ENCODE results near the gene BORCS8.
"Not testable (repeated sequence)": the region's sequence is repeated elsewhere in the genome, so short reads cannot be mapped to it uniquely, and the experiment has no call there.

BORCS8 gene

DNA sequence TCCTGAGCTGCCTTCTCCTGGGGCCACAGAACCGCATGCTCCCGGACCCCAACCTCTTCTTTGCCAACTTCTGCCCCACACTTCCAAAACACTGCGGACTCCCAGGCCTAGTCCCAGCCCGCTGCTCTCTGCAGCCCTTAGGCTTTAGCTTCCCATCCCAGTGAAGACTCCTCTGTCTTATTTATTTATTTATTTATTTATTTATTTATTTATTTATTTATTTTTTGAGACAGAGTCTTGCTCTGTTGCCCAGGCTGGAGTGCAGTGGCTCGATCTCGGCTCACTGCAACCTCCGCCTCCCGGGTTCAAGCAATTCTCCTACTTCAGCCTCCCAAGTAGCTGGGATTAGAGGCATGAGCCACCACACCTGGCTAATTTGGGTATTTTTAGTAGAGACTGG lies 43.4 kb downstream of the BORCS8 start:
- DNase-seq (ENCODE audit: low spot score), result not testable (repeated sequence)

DNA sequence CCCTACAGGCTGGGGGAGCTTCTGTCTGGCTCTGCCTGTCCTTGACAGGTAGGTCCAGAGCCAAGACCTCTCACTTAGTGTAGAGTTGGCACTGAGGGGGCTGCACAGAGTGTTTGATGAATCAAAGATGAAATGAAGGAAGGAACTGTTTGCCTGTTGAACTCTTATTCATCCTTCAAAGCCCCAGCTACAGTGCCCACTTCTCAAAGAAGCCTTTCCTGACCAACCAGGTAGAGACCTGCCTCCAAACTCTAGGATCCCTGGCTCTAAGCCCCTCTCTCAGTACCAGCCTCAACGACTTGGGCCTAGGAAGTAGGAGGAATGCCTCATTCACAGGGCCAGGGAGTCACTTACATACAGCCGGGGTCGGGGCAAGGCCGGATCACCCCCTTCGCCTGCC lies 44.6 kb downstream of the BORCS8 start:
- DNase-seq (ENCODE audit: low spot score), result no peak

DNA sequence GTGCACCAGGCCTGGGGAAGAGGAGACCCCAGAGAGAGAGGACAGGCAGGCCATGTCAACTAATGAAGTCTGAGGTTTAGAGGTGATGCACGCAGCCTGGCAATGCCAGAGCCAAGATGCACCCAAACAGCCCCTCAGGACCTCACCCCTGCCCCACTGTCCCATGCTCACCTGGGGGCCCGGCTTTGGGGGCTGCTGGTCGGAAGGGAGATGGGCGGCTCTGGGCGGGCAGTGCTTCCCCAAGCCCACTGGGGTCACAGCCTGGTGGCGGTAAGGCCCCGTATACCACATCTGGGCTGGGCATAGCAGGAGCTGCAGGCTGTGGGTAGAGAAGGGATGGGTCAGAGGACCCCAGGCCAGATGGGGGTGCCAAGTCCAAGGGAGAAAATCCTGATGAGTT lies 45.1 kb downstream of the BORCS8 start:
- DNase-seq (ENCODE audit: low spot score), result no peak

DNA sequence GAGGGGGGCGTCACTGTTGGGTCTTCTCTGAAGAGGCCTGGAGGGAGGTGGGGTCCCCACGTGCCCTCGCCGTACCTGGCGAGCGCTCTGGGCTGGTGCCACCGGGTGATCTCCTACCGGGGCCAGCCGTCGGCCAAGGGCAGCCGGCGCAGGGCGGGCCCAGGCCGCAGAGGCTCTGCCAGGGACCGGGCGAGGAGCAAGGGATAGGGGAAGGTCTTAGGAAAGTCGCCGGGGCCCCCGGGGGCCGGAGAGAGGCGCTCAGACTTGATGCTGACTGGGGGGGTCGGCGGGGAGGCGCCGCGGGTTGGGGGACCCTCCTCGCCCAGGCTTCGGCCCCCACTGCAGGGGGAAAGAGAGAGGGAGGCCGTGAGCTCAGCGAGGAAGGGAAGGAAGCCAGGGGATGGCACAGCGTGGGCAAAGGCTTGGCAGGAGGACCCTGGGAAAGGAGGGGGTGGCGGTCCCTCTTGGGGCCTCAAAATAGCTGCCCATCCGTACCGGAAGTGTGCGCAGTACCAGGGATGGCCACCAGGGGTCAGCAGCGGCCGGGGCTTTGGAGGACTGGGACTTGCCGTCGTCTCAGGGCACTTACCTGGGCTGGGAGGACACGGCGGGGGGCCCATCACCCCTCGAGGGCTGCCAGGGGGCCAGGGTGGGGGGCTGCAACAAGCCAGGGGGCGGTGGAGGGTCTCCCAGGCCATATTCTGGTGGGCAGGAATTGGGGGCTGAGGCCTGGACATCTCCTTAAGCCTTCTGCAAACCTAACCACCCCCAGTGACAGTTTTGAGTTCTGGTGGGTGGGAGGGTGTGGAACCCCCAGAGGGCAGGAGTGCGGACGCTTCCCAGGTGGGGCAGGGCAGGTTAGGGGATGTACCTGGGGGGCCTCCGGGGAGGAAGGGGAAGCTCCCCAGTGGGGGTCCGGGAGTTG lies 46.0 kb downstream of the BORCS8 start:
- DNase-seq (ENCODE audit: low spot score), result peak; percentile 95

DNA sequence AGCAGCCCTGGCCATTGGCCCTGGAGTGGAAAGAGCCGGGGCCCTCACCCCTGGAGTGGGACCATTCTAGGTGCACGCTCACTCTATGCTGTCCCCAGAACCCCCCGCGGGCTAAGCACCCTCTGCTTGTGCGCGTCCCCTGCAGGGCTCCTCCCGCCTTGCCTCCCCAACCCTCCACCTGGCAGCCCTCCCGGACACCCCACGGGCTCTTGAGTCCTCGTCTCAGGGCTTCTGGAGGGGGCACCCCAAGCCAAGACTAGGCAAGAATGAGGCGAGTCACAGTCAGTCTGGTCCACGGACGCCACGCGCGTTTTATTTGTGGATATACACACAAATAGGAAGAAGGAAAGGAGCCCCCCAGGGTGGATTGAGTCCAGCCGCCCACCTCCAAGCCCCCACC lies 46.7 kb downstream of the BORCS8 start:
- DNase-seq (ENCODE audit: low spot score), result no peak

DNA sequence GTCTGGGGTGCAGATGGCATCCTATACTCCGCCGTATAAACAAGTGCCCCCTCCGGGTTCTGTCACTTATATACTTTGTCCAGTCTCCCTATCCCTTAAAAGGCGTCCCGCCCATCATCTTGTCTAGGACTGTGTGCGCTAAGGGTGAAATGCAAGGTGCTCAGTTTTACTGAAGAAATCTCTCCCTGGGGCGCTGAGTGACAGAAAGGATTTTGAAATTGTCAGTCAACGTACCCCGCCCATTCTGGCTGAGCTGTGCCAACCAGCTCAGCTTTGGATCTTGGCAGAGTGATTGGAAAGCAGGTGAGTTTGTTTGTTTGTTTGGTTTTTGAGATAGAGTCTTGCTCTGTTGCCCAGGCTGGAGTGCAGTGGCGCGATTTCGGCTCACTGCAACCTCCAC lies 49.6 kb downstream of the BORCS8 start:
- DNase-seq (ENCODE audit: low spot score), result no peak

DNA sequence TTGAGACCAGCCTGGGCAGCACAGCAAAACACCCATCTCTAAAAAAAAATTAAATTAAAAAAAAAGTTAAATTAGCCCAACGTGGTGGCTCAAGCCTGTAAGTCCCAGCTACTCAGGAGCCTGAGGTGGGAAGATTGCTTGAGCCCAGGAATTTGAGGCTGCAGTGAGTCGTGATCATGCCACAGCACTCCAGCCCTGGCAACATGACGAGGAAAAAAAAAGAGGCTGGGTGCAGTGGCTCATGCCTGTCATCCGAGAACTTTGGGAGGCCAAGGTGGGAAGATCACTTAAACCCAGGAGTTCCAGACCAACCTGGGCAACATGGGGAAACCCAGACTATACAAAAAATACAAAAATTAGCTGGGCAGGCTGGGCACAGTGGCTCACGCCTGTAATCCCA lies 51.5 kb downstream of the BORCS8 start:
- DNase-seq (ENCODE audit: low spot score), result no peak

DNA sequence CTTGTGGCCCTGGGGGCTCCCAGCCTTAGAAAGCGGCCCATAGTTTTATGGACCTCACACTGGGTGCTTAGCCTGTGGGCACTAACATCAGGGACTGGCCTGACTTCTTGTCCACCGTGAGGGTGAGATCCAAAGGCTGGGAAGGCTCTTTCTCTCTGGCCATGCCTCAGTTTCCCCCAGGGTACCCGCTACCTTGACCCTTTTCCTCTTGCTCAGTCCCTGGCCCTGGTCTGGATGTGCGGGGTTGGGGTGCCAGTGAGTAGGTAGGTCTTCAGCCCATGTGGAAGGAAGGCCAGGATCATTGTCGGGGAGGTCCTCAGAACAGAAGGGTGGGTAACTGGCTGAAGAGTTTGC lies 52.1 kb downstream of the BORCS8 start:
- DNase-seq (ENCODE audit: low spot score), result no peak

DNA sequence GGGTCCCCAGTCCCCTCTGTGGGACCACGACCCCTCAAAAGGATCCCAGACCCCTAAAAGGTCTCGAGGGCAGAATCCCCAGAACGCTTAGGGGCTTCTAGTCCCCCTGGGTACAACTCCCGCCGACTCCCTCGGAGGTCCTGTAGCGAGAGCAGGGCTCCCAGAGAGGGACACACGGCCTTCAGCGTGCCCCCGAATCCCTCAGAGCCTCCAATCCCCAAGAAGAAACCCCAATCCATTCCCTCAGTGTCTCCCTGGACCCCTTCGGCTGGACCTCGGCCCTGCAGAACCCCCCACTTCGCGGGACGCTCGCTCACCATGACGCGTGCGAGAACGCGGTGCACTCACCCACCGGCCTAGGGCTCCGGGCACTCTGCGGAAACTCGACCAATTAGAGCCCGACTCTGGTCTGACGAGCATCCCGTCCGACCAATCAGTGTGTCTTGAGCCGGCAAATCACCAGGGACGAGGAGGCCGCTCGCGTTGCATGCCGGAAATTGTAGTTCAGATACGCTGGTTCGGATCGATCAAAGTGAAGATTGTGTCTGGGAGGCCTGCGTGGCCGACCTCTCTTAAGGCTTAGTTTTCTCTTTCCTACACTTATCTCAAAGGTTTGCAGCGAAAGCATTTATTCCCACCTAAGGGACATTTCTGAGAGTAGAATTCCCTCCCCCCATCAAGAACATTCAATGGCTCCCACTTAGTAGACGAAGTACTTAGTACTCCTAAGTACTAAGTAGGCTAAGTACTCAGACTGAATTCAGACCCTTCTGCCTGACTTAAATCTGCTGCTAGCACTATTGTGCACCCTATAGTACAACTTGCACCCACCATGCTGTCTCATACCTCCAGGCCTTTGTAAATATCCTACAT lies 53.6 kb downstream of the BORCS8 start, which contains the start of gene TMEM161A:
Gene TMEM161A, minus strand, starts transcription at position 370 of the 873 bp plus-strand sequence. Its CDS starts 50 bp downstream, at position 320.
- peak; percentile 100 for DNase-seq (ENCODE audit: low spot score)

DNA sequence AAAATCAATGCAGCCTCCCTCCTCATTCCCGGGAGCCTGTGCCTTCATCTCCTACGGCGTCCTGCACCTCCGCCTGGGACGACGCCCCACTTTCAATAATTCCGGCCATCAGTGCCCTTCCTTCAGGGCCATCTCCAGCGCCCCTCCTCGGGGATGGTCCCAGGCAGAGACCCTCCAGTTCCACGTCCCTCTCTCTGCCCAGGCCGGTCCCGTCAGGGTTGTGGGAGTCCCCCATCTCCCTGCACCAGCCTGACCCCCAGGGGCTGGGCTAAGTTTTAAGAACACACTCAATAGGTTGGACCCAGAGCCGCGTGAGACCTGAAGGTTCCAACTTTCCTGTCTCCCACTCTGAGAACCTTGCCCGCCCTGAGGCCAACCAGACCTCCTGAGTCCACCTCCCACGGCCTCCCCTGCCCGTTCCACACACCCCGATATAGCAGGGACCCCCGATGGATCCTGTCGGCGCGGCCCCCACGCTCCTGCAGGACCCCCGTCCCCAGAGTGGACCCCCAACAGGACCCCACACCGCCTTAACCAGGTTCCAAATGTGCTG lies 54.3 kb downstream of the BORCS8 start:
- no peak for DNase-seq (ENCODE audit: low spot score)

DNA sequence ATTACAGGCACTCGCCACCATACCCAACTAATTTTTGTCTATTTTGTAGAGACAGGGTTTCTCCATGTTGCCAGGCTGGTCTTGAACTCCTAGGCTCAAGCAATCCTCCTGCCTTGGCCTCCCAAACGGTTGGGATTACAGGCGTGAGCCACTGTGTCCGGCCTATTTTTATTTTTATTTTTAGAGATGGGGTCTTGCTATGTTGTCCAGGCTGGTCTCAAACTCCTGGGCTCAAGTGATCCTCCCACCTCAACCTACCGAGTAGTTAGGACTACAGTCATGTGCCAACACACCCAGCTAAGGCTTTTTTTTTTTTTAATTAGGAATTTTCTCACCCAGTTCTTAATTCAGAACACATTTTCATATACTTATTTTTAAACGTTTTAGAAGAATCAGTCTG lies 56.2 kb downstream of the BORCS8 start:
- not testable (repeated sequence) for DNase-seq (ENCODE audit: low spot score)

DNA sequence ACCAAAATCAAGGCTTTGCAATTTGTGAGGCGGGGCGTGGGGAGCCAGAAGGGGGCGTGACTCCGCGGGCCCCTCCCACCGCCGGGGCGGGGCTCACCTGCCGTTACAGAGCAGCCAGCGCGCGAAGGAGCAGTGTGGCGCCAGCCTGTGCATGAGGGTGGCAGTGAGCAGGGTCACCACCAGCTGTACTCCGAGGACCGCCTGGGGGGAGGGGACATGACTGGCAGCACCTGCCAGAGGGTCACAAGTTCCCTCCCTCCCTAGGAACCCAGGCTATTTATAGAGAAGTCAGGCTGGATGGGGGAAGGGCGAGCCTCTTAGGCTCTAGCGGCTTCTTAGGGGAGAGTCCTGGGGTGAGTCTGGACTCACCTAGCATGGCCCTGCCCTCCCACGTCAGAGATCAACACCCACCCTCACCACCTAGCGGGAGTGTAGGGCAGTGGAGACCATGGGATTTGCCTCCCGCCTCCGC lies 57.2 kb downstream of the BORCS8 start:
- DNase-seq (ENCODE audit: low spot score), result no peak

DNA sequence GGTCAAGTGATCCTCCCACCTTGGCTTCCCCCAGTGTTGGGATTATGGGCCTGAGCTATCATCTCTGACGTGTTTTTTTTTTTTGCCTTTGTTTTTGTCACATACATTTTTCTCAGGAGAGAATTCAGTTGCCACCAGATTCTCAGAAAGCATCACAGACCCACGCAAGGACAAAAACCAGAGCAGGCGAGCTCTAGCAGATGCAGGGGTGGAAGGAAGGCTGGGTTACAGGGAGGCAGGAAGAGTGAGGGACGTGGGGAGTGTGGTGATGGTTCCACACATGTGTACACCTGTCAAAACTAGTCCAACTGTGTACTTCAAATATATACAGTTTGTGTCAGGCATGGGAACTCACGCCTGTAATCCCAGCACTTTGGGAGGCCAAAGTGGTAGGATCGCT lies 58.0 kb downstream of the BORCS8 start:
- DNase-seq (ENCODE audit: low spot score), result no peak

DNA sequence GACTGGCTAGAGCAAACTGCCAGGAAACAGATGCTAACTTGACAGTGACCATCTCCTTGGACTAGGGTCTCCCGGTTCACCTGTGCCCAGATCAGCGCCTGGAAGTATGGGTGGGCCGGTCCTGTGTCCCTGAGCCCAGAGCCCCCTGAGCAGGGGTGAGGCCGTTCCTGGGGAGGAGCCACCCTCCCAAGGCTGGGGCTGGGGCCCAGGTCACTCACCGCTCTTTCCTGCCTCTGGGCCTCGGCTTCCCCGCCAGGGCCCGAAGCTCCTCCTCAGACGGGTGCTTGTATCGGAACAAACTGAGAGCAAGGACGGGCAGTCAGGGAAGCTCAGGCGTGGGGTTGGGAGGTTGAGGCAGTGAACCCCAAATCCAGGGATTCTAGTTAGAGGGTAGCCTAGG lies 59.0 kb downstream of the BORCS8 start:
- no peak for DNase-seq (ENCODE audit: low spot score)

DNA sequence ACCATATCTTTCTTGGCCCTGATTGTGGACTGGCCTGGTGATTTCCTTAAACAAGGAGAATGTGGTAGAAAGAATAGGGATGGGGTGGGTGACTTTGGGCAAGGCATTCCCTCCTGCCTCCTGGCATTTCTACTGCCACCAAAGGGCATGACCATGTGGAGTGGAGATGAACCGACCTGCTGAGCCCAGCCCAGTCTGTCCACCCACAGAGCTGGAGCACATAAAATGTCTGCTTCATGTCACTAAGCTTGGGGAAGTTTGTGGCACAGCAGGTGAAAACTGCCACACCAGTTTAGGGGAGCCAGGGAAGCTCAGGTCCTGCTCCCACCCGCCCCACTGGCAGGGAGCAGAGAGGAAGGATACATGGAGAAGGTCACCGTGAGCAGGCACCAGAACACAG lies 60.0 kb downstream of the BORCS8 start:
- DNase-seq (ENCODE audit: low spot score), result no peak
